ENCODE measurements around the gene GSC2. TPM values are rescaled to one million over a fixed set of nuclear protein-coding genes. Genes with fewer than 3 reads are reported as not detected.

GSC2 gene
- total RNA-seq, 6 experiments from 2014 or later = not detected

- DNase-seq = no peak
- H3K27ac Mint-ChIP-seq = peak overlapping the region; percentile 98
- no peaks in the 10 kb centered on the region for H3K9me3 Mint-ChIP-seq
- TF ChIP-seq CTCF (IDR thresholded peaks at IDR 0.05) = no peak
- H3K4me1 Mint-ChIP-seq (ENCODE audit: low read depth) = peaks cover 60% of the 10 kb centered on the region
- H3K4me3 Mint-ChIP-seq = peak overlapping the region; percentile 96
- peaks cover 11% of the 10 kb centered on the region for H3K27me3 Mint-ChIP-seq (ENCODE audit: insufficient read depth)
- peaks cover 11% of the 10 kb centered on the region; the same call in 1 of the 2 replicates for H3K36me3 Mint-ChIP-seq (ENCODE audit: low read depth)
These were observed 23.2 kb upstream of the GSC2 start for GRCh38 chr22:19173047-19174035.

- no peaks in the 10 kb centered on the region for H3K9me3 Mint-ChIP-seq
- peaks cover 14% of the 10 kb centered on the region for H3K27me3 Mint-ChIP-seq (ENCODE audit: insufficient read depth)
- peak overlapping the region; percentile 98 for H3K27ac Mint-ChIP-seq
- TF ChIP-seq CTCF (IDR thresholded peaks at IDR 0.05) = peak; percentile 2; the same call in 1 of the 2 replicates
- H3K36me3 Mint-ChIP-seq (ENCODE audit: low read depth) = peaks cover 11% of the 10 kb centered on the region; the same call in 1 of the 2 replicates
- peaks cover 60% of the 10 kb centered on the region for H3K4me1 Mint-ChIP-seq (ENCODE audit: low read depth)
- peak overlapping the region; percentile 96 for H3K4me3 Mint-ChIP-seq
- no peak for DNase-seq
These were observed 22.3 kb upstream of the GSC2 start for GRCh38 chr22:19172213-19173046.

- peaks cover 41% of the 10 kb centered on the region for H3K4me1 Mint-ChIP-seq (ENCODE audit: low read depth)
- H3K36me3 Mint-ChIP-seq (ENCODE audit: low read depth) = peaks cover 11% of the 10 kb centered on the region; the same call in 1 of the 2 replicates
- DNase-seq = no peak
- peaks cover 15% of the 10 kb centered on the region for H3K27me3 Mint-ChIP-seq (ENCODE audit: insufficient read depth)
- peak overlapping the region; percentile 98; the same call in 1 of the 2 replicates for H3K27ac Mint-ChIP-seq
- H3K9me3 Mint-ChIP-seq = peaks cover under 1% of the 10 kb centered on the region; the same call in 1 of the 2 replicates
- TF ChIP-seq CTCF (IDR thresholded peaks at IDR 0.05) = no peak
- H3K4me3 Mint-ChIP-seq = no peak overlapping the region; the same call in 1 of the 2 replicates
These were observed 19.8 kb upstream of the GSC2 start for GRCh38 chr22:19169947-19170318.

- Mint-ChIP-seq H3K9me3 (peaks cover 6% of the 10 kb centered on the region; the same call in 1 of the 2 replicates), H3K36me3 (ENCODE audit: low read depth) (peaks cover 11% of the 10 kb centered on the region; the same call in 1 of the 2 replicates), H3K27ac (no peak overlapping the region), H3K4me1 (ENCODE audit: low read depth) (peaks cover 35% of the 10 kb centered on the region), H3K27me3 (ENCODE audit: insufficient read depth) (peaks cover 18% of the 10 kb centered on the region), H3K4me3 (no peak overlapping the region)
- TF ChIP-seq CTCF (IDR thresholded peaks at IDR 0.05) = no peak
- no peak for DNase-seq
These were observed 19.2 kb upstream of the GSC2 start for GRCh38 chr22:19169002-19169946.

Data from HFFc6 (cell line).